Astrocyte of the cerebellum (primary cell): ENCODE measurements around the gene SPC25.

Experiments
- DNase-seq: peaks from one replicate; pipeline ENCODE4 v3.0.0-alpha.2; 2011; ENCODE audit warnings: low read depth
- H3K4me3 ChIP-seq: 2 replicates; pipeline ENCODE4 v1.5.1; 2011; ENCODE audit warnings: mild to moderate bottlenecking, low read depth, low read length, moderate library complexity
- in situ Hi-C: cut with HindIII; loops from 2 replicates; pipeline ENCODE4 v1.10.0; 2017; ENCODE audit warnings: low sequenced_read_pairs
- TF ChIP-seq, protein P1 (sequence below): IDR thresholded peaks from 2 replicates; pipeline ENCODE4 v1.5.1; 2012; ENCODE audit warnings: low read length, low read depth, moderate library complexity, mild to moderate bottlenecking; ENCODE audit errors: missing control alignments

Gene SPC25

DNA sequence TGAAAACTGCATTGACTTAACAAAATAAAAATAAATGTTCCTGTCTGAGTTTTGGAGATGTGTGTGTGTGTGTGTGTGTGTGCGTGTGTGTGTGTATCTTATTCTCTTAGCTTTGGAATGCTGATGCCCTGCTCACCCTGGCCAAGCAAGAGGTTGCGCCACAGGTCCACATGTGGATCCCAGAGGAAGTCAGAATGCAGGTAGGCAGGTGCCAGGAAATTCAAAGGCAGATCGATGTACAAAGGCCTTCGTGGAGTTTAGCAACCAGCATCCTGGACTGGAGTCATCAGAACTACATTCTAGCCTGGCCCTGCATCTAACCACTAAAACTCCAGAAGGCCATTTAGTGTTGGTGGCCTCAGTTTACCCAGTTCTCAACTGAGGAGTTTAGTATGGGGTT is 23.3 kb upstream of the SPC25 start:
- DNase-seq: no peak
- no peak overlapping the region for H3K4me3 ChIP-seq
- in situ Hi-C loops: loop anchor here (10.0 kb wide), 1 partner anchor 589 kb away; no protein-coding TSS in a partner anchor
- TF ChIP-seq, protein P1, sequence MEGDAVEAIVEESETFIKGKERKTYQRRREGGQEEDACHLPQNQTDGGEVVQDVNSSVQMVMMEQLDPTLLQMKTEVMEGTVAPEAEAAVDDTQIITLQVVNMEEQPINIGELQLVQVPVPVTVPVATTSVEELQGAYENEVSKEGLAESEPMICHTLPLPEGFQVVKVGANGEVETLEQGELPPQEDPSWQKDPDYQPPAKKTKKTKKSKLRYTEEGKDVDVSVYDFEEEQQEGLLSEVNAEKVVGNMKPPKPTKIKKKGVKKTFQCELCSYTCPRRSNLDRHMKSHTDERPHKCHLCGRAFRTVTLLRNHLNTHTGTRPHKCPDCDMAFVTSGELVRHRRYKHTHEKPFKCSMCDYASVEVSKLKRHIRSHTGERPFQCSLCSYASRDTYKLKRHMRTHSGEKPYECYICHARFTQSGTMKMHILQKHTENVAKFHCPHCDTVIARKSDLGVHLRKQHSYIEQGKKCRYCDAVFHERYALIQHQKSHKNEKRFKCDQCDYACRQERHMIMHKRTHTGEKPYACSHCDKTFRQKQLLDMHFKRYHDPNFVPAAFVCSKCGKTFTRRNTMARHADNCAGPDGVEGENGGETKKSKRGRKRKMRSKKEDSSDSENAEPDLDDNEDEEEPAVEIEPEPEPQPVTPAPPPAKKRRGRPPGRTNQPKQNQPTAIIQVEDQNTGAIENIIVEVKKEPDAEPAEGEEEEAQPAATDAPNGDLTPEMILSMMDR: no peak

DNA sequence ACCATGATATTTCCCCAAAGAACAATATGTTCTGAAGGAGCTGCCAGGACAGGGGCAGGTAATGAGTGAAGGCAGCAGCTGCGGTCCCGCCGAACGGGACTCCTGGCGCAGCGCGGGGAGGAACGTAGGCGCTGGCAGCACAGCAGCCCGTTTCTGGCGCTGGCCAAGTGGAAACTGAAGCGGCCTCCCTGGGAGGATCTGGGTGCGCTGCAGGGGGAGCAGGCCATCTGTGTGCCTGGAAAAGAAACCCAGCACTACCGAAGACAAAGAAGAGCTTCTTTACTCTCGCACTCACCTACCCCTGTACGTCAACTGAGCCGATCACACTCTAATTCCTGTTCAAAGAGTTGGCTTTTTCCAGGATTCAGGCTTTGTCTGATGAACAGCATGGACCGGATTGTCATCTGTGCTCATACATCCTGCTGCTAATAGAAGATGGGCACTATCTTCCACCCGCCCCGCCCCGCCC is 22.7 kb upstream of the SPC25 start:
- peak; percentile 18 for DNase-seq
- TF ChIP-seq, protein P1: no peak
- peak overlapping the region; percentile 44 for H3K4me3 ChIP-seq
- in situ Hi-C loops: loop anchor here (10.0 kb wide), 1 partner anchor 588 kb away; no protein-coding TSS in a partner anchor

DNA sequence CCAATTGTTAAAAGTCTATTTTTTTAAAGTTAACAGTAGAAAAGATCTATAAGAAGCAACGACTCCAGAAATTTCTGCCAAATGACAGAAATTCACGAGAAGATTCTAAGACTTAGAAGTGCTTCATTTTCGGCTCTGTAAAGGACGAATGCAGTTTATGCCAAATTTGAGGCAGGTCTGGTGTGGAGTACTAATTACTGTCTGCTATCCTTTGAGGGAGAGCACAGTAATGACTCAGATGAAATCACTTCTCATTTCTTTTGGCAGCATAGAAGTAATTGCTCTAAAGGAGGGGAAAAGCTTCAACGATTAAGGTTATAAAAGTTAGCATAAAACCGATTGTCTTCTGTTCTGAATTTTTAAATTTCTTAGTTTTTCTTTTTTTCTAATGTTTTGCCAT is 22.2 kb upstream of the SPC25 start:
- DNase-seq: no peak
- H3K4me3 ChIP-seq: peak overlapping the region; percentile 44
- TF ChIP-seq, protein P1: no peak
- in situ Hi-C loops: loop anchor here (10.0 kb wide), 1 partner anchor 588 kb away; no protein-coding TSS in a partner anchor

DNA sequence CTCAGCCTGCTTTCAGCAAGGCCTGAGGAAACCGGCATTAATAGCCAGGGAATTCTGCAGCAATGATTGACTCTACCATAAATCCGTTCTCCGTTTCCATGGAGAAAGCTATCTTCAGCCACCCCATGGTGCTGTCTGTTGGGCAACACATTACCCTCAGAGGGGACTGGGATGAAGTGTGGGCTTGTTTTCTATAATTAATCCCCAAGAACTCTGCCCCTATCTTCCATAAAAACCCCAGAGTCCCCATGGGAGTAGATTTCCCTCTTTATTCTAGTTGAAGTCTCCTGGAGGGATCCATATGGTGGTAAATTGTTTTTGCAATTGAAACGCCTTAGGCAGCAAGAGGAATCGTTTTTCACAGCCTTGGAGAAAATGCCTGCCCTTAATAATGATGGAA is 20.1 kb upstream of the SPC25 start:
- in situ Hi-C loops: loop anchor here (10.0 kb wide), 1 partner anchor 586 kb away; no protein-coding TSS in a partner anchor
- TF ChIP-seq, protein P1: no peak
- DNase-seq: no peak
- no peak overlapping the region for H3K4me3 ChIP-seq

DNA sequence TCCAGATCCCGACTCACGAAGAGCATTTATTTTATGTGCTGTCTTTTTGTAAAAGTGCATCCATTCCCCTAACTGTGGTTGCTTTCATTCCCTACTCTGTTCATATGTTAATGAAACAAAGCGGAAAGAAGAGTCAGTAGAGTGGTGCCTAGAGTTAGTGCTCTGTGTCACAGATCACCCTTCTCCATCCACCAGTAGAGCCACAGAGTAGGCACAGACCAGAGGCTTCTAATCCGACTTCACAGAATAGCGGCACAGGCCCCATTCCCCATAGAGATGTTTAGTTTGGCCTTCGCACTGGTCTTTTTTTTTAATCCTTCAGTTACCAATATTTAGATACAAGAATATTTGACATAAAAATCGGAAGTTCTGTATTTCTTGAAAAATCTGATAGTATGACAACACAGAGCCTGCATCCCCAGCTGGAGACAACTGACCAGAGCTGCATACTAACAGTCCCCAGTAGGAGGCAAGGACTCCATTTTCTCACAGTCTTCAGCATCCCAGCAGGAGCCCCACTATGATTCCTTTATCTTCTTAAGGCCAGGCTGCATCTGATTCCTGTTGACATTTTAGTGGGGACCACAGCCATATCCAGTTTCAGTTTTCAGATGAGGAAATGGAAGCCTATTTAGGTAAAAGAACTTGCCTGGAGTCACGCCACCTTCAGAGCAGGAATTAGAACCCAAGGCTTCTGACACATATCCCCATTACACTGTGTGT is 17.9 kb upstream of the SPC25 start:
- DNase-seq: no peak
- no peak overlapping the region for H3K4me3 ChIP-seq
- TF ChIP-seq, protein P1: no peak
- in situ Hi-C loops: no loop called here

DNA sequence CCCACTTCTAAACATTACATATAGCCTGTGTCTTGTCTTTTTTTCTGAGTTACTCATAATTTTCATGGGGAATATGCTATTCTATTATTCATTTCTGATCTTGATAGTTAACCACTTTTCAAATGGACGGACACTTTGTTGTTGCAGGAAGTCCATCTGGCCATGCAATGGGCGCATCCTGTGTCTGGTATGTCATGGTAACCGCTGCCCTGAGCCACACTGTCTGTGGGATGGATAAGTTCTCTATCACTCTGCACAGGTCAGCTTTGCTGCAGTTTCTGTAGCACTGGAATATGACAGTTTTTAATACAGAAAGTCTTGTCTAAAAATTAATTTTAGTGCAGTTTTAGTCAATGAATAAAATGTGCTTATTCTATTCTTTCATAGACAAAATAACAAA is 14.1 kb upstream of the SPC25 start:
- no peak for DNase-seq
- H3K4me3 ChIP-seq: no peak overlapping the region
- TF ChIP-seq, protein P1: no peak
- in situ Hi-C loops: no loop called here
